ENCODE measurements around the gene TSG101.

GRCh38 chr11:18522388-18522787, 4.4 kb downstream of the TSG101 start:
- TF ChIP-seq, protein P1, sequence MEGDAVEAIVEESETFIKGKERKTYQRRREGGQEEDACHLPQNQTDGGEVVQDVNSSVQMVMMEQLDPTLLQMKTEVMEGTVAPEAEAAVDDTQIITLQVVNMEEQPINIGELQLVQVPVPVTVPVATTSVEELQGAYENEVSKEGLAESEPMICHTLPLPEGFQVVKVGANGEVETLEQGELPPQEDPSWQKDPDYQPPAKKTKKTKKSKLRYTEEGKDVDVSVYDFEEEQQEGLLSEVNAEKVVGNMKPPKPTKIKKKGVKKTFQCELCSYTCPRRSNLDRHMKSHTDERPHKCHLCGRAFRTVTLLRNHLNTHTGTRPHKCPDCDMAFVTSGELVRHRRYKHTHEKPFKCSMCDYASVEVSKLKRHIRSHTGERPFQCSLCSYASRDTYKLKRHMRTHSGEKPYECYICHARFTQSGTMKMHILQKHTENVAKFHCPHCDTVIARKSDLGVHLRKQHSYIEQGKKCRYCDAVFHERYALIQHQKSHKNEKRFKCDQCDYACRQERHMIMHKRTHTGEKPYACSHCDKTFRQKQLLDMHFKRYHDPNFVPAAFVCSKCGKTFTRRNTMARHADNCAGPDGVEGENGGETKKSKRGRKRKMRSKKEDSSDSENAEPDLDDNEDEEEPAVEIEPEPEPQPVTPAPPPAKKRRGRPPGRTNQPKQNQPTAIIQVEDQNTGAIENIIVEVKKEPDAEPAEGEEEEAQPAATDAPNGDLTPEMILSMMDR (optimal IDR thresholded peaks at IDR 0.05 in 1 of 3, IDR thresholded peaks at IDR 0.05 in 1 of 3, conservative IDR thresholded peaks at IDR 0.05 in 1 of 3; ENCODE audit: extremely low read depth in 1 of 3, insufficient read depth in 2 of 3, low read length in 3 of 3) = peak in 1 of 3 experiments; percentile 30
- TF ChIP-seq EZH2 (IDR thresholded peaks at IDR 0.05; ENCODE audit: low read length) = no peak

Data from keratinocyte (primary cell).